Testis (tissue), 3 donors: ENCODE results near the gene PRKG1. TPM values are rescaled to one million over a fixed set of nuclear protein-coding genes. Genes with fewer than 3 reads are reported as not detected.

Experiments
- DNase-seq: peaks from one replicate; pipeline ENCODE4 v3.0.0-alpha.2; 2019
- H3K27ac ChIP-seq, 2 donors: fragments of 200-600 bp; sonication (generic); one replicate each; pipeline ENCODE4 v1.5.1; 2019
- H3K27me3 ChIP-seq: fragments of 200-600 bp; sonication (generic); one replicate; pipeline ENCODE4 v1.5.1; 2019
- H3K36me3 ChIP-seq: fragments of 200-600 bp; sonication (generic); one replicate; pipeline ENCODE4 v1.5.1; 2017; ENCODE audit warnings: low read depth; ENCODE audit errors: missing control alignments
- H3K4me1 ChIP-seq: fragments of 200-600 bp; sonication (generic); one replicate; pipeline ENCODE4 v1.5.1; 2019
- H3K4me3 ChIP-seq, 2 donors: fragments of 200-600 bp; sonication (generic); one replicate each; pipeline ENCODE4 v1.5.1; 2017 to 2019
- H3K9me3 ChIP-seq: fragments of 200-600 bp; sonication (generic); one replicate; pipeline ENCODE4 v1.5.1; 2017
- POLR2A ChIP-seq: fragments of 450-650 bp; IDR thresholded peaks from one replicate; pipeline ENCODE4 v1.6.1; 2017; ENCODE audit warnings: antibody characterized with exemption, mild to moderate bottlenecking, moderate library complexity
- WGBS, 2 donors: methylation state at CpG; one replicate each; pipeline ENCODE4 v1.1.5; 2018; 5-methylcytosine and 5-hydroxymethylcytosine counted together
- intact Hi-C: fragments of 100-400 bp; cut with DNase I; formaldehyde crosslinking; loops from one replicate; pipeline ENCODE4 v1.15.1; 2023; ENCODE audit warnings: low total_unique reads
- polyA plus RNA-seq: library from polyadenylated mRNA; stranded (reverse); fragments of 350-450 nt; fragmentation: Illumina TruSeq; extraction: RNeasy Lipid Tissue Mini Kit (QIAGEN cat#74804); gene quantifications from one replicate; pipeline ENCODE4 v1.2.3, GENCODE V29; 2014; ENCODE audit warnings: low read depth, low replicate concordance; ENCODE audit not compliant: insufficient read depth
- total RNA-seq, 2 donors: library from RNA; depleted of rRNA; stranded (reverse); fragments of >200 nt; gene quantifications; one replicate each; pipeline ENCODE4 v1.2.3, GENCODE V29; 2016
- TF ChIP-seq, protein P1 (sequence below), 3 experiments: fragments of 450-650 bp in 2 of 3; fragments of 200-600 bp in 1 of 3; sonication (generic) in 1 of 3; IDR thresholded peaks; one replicate each; pipeline ENCODE4 v1.5.1; 2016 to 2019; ENCODE audit warnings: antibody characterized with exemption in 3 of 3, mild to moderate bottlenecking in 2 of 3, moderate library complexity in 1 of 3

Gene PRKG1
- total and polyA plus RNA-seq, 3 donors from 2014 or later = 6.3 to 15.3 (median 12.5) TPM

DNA sequence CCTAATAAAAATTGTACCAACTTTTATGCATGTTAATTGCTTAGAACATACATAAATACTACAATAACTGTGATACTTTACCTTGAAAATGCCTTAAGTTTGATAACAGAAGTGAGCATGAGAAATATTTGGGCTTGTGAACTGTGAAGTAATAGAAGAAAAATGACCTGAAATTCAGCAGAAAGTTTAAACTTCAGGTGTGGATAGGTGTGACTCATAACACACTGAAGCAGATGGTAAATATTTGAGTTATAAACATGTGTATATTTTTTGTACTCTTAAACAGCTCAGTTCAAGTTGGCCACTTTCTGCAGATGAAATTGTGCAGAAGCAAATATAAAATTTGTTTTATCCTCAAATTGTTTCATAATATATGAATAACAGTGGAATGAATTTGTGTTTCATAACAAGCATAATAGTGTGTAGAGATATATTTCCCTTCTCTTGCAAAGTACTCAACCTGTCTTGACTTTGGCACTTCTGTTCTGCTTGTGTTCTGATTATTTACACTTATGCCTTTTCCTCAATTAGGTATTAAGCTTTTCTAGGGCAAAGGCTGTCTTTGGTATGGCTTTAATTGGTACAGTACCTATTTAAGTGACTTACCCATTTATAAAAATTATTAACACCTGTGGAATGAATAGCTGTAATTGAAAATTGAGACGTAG, 122.4 kb downstream of the PRKG1 start:
- WGBS, 2 donors = 93% methylated on average over 1 of the region's 1 CpG
- Histone ChIP-seq H3K36me3 (no peaks in the 10 kb centered on the region), H3K4me1 (no peaks in the 10 kb centered on the region), H3K4me3 (no peak overlapping the region), H3K27ac (no peak overlapping the region), H3K9me3 (no peaks in the 10 kb centered on the region), H3K27me3 (no peaks in the 10 kb centered on the region)
- intact Hi-C loops = no loop called here
- DNase-seq = no peak
- TF ChIP-seq, protein P1, sequence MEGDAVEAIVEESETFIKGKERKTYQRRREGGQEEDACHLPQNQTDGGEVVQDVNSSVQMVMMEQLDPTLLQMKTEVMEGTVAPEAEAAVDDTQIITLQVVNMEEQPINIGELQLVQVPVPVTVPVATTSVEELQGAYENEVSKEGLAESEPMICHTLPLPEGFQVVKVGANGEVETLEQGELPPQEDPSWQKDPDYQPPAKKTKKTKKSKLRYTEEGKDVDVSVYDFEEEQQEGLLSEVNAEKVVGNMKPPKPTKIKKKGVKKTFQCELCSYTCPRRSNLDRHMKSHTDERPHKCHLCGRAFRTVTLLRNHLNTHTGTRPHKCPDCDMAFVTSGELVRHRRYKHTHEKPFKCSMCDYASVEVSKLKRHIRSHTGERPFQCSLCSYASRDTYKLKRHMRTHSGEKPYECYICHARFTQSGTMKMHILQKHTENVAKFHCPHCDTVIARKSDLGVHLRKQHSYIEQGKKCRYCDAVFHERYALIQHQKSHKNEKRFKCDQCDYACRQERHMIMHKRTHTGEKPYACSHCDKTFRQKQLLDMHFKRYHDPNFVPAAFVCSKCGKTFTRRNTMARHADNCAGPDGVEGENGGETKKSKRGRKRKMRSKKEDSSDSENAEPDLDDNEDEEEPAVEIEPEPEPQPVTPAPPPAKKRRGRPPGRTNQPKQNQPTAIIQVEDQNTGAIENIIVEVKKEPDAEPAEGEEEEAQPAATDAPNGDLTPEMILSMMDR (IDR thresholded peaks at IDR 0.05) = no peak
- TF ChIP-seq POLR2A = no peak

DNA sequence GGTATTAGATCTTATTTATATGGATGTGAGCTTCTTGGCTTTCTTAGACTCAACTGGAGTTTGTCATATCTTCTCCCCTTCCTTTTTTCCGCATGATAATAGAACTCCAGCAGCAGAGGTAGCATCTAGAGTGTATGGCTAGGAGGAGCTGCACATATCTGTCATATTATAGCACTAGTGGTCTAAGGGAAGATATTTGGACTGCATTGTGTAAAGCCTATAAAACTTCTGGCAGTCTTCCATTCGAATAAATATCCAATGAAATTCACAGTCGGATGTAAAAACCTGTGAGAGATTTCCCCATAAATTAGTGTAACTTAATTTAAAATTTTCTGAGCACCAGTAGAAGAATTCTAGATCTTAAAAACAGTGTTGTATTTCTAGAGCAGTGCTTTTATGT, 123.9 kb downstream of the PRKG1 start:
- Histone ChIP-seq H3K4me3 (no peak overlapping the region), H3K4me1 (no peaks in the 10 kb centered on the region), H3K27me3 (no peaks in the 10 kb centered on the region), H3K27ac (no peak overlapping the region), H3K9me3 (no peaks in the 10 kb centered on the region), H3K36me3 (no peaks in the 10 kb centered on the region)
- intact Hi-C loops = no loop called here
- no peak for DNase-seq
- TF ChIP-seq, protein P1 (IDR thresholded peaks at IDR 0.05) = no peak
- TF ChIP-seq POLR2A = no peak
- WGBS, 2 donors = 92 to 97% methylated on average over 3 of the region's 3 CpGs

DNA sequence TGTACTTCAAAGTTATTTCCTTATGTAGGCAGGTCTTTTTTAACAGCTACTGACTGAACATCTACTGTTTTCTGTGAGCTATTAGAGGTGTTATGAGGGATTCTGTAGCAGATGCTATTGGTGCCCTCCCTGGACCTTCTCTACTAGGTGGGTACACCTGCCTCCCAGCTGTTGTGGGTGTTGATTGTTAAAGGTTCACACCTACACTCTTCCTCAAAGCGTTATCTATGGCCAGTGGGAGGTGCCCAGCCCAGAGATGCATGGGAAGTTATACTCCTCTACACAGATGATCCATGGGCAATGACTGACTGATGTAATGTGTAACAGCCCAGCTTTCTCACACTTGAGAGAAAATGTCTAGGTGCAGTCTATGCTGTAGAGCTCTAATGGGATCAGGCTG, 127.7 kb downstream of the PRKG1 start:
- Histone ChIP-seq H3K27ac (no peak overlapping the region), H3K4me3 (no peak overlapping the region), H3K4me1 (no peaks in the 10 kb centered on the region), H3K9me3 (no peaks in the 10 kb centered on the region), H3K36me3 (no peaks in the 10 kb centered on the region), H3K27me3 (no peaks in the 10 kb centered on the region)
- TF ChIP-seq, protein P1 (IDR thresholded peaks at IDR 0.05) = no peak
- no peak for TF ChIP-seq POLR2A
- intact Hi-C loops = no loop called here
- no peak for DNase-seq
- WGBS, 2 donors = 75 to 87% methylated on average over 1 of the region's 1 CpG

DNA sequence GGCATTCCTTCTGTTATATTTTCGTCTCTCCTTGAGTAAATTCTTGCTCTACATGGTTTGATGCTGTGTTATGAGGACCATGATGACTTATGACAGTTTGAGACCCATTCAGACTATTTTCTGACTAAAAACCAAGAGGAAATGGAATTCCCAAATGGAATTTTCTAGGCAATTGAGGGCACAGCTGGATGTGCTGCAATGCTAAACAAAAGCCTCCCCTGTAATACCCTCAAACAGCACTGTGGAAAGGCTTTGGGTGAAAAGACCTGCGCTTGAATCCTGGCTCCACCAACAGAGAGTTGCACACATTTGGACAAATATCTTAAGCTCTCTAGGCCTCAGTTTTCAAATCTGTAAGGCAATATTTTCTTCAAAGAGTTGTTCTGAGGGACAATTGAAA, 129.1 kb downstream of the PRKG1 start:
- no peak overlapping the region for H3K4me3 ChIP-seq
- DNase-seq = no peak
- H3K9me3 ChIP-seq = no peaks in the 10 kb centered on the region
- intact Hi-C loops = no loop called here
- WGBS, 2 donors = 87 to 89% methylated on average over 2 of the region's 2 CpGs
- H3K27ac ChIP-seq = no peak overlapping the region
- no peaks in the 10 kb centered on the region for H3K4me1 ChIP-seq
- no peaks in the 10 kb centered on the region for H3K27me3 ChIP-seq
- H3K36me3 ChIP-seq = no peaks in the 10 kb centered on the region
- TF ChIP-seq POLR2A = no peak
- TF ChIP-seq, protein P1 (IDR thresholded peaks at IDR 0.05) = no peak

DNA sequence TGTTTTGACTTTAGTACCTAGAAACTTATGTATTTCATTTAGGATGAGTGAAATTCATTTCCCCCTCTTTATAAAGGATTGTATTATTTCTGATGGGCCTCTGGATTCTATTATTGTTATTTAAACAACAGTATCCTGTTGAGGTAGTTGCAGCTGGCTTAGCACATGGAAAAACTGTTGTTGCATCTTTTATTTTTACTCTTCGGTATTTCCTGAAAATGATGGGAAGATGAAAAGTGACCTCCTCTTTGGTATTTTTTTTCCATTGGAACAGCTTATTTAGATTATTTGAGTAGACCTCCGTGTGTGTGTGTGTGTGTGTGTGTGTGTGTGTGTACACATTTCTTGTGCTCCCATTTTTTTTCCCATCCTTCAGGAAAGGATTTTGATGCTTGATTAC, 129.8 kb downstream of the PRKG1 start:
- H3K36me3 ChIP-seq = no peaks in the 10 kb centered on the region
- H3K27ac ChIP-seq = no peak overlapping the region
- intact Hi-C loops = no loop called here
- H3K9me3 ChIP-seq = no peaks in the 10 kb centered on the region
- no peaks in the 10 kb centered on the region for H3K27me3 ChIP-seq
- TF ChIP-seq, protein P1 (IDR thresholded peaks at IDR 0.05) = no peak
- no peak for TF ChIP-seq POLR2A
- H3K4me3 ChIP-seq = no peak overlapping the region
- no peaks in the 10 kb centered on the region for H3K4me1 ChIP-seq
- WGBS, 2 donors = 67 to 81% methylated on average over 2 of the region's 2 CpGs
- DNase-seq = no peak
